GM18519 (cell line): Measurements from ENCODE around the gene SYCN.

Experiments
- ATAC-seq: cut with Tn5 transposase; IDR thresholded peaks from one replicate; pipeline ENCODE4 v1.9.1; 2021; ENCODE audit warnings: mild to moderate bottlenecking, moderate library complexity; ENCODE audit not compliant: unreplicated experiment, low FRiP score

SYCN gene

DNA sequence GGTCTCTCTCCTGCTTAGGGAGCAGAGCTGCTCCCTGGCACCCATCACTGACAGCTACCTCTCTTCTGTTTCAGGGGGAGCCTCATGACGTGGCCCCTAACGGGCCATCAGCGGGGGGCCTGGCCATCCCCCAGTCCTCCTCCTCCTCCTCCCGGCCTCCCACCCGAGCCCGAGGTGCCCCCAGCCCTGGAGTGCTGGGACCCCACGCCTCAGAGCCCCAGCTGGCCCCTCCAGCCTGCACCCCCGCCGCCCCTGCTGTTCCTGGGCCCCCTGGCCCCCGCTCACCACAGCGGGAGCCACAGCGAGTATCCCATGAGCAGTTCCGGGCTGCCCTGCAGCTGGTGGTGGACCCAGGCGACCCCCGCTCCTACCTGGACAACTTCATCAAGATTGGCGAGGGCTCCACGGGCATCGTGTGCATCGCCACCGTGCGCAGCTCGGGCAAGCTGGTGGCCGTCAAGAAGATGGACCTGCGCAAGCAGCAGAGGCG, 30.5 kb downstream of the SYCN start:
- ATAC-seq, result no peak

- ATAC-seq, result no peak
Measured at GRCh38 chr19:39172700-39173501, 31.2 kb downstream of the SYCN start.

- no peak for ATAC-seq
Measured at GRCh38 chr19:39171479-39172465, 32.3 kb downstream of the SYCN start.

GRCh38 chr19:39170386-39171231, 33.5 kb downstream of the SYCN start:
- ATAC-seq, result no peak

DNA sequence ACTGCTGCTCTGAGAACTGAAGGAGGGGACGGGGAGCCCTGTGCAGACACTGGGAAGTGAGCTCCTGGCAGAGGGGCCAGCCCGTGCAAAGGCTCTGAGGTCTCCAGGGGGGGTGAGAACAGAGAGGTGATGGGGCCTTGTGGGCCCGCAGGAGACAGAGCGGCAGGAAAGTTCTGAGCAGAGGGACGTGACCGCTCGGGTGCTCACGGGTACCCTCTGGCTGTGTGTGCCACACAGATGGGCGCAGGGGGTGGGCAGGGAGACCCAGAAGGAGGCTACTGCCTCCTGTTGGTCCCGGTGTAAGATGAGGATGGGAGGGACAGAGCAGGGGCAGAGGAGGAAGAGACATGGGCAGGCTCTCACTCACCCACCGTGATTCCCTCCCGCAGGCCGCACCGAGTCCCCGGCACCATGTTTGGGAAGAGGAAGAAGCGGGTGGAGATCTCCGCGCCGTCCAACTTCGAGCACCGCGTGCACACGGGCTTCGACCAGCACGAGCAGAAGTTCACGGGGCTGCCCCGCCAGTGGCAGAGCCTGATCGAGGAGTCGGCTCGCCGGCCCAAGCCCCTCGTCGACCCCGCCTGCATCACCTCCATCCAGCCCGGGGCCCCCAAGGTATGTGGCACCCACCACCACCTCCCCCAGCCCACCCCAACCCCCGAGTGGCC, 34.8 kb downstream of the SYCN start:
- no peak for ATAC-seq

- ATAC-seq, result no peak
Measured at GRCh38 chr19:39168258-39169142, 35.6 kb downstream of the SYCN start.

- no peak for ATAC-seq
Measured at GRCh38 chr19:39167461-39168257, 36.4 kb downstream of the SYCN start.

DNA sequence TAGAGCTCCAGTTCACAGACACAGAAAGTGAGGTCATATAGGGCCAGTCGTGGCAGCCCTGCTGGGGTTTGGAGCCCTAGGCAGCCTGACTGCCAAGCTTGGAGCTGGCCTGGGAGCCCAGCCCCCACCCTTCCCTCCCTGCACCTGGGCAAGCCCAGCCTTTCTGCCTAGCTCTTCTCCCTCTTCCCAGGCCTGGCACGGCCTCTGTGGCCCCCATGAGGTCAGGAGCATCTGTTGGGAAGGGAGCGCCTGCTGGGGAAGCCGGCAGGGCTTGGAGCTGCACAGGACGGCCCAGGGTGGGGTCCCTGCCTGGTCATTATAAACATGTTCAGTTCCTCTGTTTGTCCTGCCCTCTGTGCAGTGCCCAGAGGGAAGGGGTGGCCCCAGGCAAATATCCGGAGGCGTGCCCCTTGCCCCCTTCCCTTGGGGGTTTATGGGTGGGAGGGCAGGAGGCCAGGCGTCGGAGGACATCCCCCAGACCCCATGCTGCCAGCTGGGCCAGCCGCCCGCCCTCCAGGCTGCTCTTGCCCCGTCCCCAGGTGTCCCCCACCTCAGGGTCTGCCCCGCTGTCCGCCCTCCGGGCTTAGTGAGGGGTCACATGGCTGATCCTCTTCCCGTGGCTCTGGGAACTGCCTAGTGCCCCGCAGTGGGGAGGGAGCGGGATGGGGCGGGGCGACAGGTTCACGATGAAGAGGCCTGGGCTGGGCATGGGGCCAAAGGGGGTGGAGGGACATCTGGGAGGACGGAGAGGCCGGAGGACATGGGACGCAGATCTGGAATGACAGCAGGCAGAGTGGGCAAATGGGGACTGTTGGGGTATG, 37.3 kb downstream of the SYCN start:
- ATAC-seq, result no peak

- no peak for ATAC-seq
Measured at GRCh38 chr19:39165857-39166256, 38.2 kb downstream of the SYCN start.

- ATAC-seq, result no peak
Measured at GRCh38 chr19:39164289-39164688, 39.8 kb downstream of the SYCN start.

DNA sequence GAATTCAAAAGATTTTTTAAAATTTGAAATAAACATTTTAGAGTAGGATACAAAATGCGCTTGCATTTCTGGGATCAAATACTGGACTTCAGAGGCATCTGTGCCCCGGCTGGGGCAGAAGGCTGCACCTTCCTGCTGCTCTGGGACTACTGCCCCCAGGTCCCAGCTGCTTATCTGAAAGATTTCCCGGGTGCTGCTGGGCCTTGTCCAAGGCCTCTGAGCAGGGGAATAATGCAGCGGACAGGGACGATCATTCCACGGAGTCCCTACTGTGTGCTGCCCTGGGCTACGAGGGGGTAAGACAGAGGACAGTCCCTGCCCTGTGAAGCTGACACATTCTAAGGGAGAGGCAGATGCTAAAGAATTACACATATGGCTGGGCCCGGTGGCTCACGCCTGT, 40.4 kb downstream of the SYCN start:
- no peak for ATAC-seq

DNA sequence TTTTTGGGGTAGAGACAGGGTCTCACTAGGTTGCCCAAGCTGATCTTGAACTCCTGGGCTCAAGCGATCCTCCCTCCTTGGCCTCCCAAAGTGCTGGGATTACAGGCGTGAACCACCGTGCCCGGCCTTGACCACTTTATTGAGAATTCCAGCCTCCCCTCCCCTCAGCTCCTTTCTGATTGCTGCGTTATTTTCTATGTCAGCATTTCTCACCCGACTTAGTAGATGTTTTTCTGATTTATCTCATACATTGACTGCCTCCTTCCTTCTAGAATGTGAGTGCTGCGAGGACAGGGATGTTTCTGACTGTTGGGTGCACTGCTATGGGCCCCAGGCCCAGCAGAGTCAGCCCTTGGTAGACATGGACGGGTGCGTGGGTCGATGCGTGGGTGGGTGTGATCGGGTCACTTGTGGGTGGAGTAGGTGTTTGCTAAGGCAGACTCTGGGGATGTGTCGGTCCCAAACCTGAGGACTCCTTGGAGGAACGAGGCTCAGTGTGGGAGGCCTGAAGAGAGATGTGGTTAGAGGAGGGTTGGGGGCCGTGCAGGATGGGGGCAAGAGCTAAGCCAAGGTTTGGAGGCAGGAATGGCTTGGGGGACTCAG, 41.5 kb downstream of the SYCN start:
- ATAC-seq, result no peak

DNA sequence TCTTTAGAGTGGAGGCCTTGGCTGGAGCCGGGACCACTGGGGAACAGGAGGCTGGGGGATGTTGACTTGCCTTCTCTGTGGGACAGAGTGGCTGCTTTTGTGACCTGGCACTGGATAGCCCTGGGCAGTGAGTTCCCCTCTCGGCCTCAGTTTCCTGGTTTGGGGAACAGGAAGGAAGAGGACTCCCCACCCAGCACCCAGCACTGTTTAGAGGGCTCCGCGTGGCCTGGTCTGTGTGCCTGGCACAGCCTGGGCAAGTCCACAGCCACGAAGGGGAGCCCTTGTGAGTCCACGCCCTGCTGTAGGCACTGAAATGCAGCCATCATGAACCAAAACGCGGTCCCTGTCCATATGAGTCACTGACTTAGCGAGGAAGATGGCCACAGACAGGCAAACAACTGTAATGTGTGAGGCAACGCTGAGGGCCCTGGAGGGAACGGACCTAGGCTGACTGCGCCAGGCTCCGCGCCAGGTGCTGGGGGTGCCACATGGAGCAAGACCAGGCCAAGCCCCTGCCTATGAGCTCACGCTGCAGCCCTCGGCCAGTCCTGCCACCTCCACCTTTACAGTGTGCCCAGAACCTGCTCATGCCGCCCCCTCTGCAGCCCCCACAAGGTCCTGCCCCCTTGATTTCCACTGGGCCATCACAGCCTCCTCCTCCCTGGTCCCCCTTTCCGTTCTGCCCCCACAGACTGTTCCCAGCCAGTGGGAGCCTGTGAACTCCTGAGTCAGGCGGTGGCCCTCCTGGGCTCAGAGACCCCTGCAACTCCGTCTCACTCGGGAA, 43.0 kb downstream of the SYCN start:
- no peak for ATAC-seq

GRCh38 chr19:39160523-39160861, 43.6 kb downstream of the SYCN start:
- no peak for ATAC-seq

GRCh38 chr19:39158646-39159260, 45.3 kb downstream of the SYCN start:
- no peak for ATAC-seq

DNA sequence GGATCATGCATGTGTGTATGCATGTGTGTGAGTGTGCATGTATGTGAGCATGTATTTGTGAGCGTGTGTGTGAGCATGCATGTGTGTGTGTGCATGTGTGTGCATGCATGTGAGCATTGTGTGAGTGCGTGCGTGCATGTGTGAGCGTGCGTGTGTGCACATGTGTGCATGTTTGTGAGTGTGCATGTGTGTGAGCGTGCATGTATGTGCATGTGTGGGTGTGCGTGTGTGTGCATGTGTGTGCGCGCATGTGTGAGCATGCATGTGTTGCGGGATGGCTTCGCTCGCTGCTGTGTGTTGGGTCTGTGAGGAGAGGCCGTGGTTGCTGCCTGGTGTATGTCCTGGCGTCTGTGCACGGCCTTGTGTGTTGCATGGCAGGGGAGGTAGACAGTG, 46.1 kb downstream of the SYCN start:
- no peak for ATAC-seq
